HG03460 (cell line): ENCODE results near the gene MCHR1.

Experiments used
- ATAC-seq: cut with Tn5 transposase; IDR thresholded peaks from one replicate; pipeline ENCODE4 v1.9.1; 2021; ENCODE audit not compliant: unreplicated experiment

Gene MCHR1

DNA sequence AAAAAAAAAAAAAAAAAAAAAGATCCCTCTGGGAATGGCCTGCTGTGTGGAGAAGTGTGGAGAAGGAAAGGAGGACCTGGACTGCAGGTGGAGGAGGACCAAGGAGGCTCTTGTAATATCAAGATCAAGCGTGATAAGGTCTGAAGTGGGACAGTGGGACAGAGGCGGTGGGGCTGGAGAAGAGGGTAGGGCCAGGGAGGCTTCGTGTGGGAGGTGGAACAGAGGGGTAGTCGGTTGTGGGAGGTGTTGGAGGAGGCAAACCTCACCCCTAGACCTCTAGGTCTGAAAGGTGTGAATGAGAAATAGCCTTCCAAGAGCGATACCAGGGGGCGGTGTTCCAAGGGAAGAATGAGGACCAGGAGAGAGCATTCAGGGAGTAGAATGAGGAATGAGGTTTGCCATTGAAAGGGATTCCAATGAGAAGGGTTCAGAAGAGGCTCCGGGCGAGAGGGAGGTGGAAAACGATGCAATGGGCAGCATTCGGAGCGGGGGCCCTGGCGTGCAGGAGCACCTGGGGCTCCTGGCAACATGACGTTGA is 44.2 kb downstream of the MCHR1 start:
- ATAC-seq: no peak

DNA sequence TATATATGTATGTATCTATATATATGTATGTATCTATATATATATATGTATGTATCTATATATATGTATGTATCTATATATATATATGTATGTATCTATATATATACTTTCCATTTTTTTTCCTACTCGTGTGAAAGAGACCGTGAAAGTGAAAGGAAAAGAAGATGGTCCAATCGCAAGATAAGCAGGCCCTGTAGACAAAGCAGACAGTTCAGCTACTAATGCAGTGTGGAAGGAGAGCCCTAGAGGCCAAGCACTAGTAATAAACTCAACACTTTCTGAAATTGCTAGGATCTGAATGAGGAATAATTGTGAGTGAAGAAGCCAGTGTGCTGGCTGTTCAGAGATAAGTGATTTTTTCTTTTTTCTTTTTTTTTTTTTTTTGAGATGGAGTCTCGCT is 47.2 kb downstream of the MCHR1 start:
- no peak for ATAC-seq

DNA sequence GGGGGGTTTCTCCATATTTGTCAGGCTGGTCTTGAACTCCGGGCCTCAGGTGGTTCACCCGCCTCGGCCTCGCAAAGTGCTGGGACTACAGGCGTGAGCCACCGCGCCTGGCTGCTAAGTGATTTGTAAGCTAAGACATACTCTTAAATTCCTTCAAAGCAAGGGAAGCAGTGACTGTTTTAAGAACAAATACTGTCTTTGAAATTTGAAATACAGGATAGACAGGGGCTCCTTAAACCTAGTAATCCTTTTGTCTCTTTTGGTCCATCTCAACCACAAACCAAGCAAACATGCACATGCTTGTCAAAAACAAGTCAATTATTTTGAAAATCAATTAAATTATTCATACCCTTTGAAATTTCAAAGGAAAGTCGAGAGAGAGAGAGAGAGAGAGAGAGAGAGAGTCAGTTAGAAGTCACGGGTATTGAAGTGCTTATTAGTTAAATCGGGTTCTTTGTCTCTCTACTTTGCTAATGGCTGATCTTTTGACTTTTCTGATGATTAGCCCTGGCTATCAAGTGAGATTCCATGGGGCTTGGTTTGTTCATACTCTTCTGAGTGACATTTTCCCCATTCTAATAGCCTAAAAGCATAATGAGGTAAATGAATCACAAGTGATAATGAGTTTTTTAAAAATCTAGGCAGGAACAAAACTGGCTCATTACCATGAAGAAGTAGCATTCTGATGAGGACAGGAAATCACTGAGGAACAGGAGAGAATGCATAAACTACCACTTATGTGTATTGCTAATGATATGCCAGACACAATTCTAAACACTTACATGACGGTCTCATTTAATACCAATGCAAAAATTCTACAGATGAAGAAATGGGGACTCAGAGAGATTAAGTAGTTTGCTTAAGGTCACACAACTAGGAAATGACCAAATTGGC is 48.0 kb downstream of the MCHR1 start:
- ATAC-seq: no peak

DNA sequence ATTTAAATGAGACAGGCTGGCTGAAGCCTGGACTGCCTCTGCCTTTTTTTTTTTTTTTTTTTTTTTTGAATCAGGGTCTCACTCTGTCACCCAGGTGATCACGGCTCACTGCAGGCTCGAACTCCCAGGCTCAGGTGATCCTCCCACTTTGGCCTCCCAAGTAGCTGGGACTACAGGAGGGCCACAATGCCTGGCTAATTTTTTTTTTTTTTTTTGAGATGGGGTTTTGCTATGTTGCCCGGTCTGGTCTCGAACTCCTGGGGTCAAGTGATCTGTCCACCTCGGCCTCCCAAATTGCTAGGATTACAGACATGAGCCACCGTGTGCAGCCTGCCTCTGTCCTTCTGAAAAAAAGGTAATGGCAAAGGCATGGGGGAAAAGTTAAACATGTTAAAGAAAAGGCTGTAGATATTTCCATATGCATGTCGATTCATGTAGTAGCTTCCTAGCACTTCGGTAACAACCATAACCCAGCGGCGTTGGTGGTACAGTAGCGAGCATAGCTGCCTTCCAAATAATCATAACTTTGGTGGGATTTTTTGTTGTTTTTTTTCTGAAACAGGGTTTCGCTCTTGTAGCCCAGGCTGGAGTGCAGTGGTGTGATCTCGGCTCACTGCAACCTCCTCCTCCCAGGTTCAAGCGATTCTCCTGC is 48.8 kb downstream of the MCHR1 start:
- no peak for ATAC-seq

DNA sequence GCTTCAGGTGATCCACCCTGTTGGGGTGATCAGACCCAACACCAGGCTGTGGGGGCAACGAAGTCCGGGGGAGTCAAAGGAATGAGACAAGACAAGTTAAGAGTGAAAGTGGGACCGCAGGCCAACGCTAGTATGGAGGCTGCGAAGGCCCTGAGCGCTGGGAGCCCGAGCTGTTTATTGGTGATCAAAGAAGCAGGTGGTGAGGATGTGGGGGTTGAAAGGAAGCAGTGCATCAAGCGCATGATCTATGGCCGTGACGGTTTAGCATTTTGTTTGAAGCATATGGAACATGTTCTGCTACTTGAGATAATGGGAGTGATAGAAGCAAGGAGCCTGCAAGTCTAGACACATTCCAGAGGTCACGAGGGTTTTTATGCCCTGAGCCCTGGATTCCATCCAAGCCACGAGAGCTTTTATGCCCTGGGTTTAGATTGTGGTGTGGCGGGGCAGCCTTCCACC is 49.5 kb downstream of the MCHR1 start:
- no peak for ATAC-seq

DNA sequence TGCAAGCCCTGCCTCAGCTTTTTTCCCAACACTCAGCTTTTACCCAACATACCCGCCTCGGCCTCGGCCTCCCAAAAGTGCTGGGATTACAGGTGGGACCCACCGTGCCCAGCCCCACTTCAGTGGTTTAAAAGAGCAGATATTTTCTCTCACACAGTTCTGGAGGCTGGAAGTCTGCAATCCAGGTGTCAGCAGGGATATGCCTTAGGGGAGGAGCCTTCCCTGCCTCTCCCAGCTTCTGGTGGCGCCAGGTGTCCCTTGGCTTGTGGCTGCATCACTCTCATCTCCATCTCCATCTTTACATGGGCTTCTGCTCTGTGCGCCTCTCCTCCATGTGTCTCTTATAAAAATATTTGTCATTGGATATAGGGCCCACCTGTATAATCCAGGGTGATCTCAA is 50.0 kb downstream of the MCHR1 start:
- no peak for ATAC-seq
